IMR-90 (cell line): ENCODE results near the gene IL12RB2. TPM values are rescaled to one million over a fixed set of nuclear protein-coding genes. Genes with fewer than 3 reads are reported as not detected.

ENCODE experiments used
- ATAC-seq: fragments of 200-7000 bp; cut with Tn5 transposase; 2 replicates; pipeline ENCODE4 v1.9.1; 2020; ENCODE audit warnings: low read depth, mild to moderate bottlenecking, moderate library complexity
- BruUV-seq: library from RNA; stranded (reverse); fragments of 400-500 nt; replicated peaks from 2 replicates; lab custom pipeline; 2021; lab: Mats Ljungman, UMichigan
- CTCF ChIA-PET: fragments of 300-600 bp; formaldehyde crosslinking; extraction: SDS; loops from one replicate; lab custom pipeline; 2021; ENCODE audit warnings: antibody characterized with exemption; lab: Yijun Ruan, JAX
- POLR2A ChIA-PET: fragments of 300-600 bp; sonication (Branson Sonifier 250); formaldehyde crosslinking; loops from one replicate; lab custom pipeline; 2022; ENCODE audit warnings: antibody characterized with exemption; ENCODE audit not compliant: unreplicated experiment; lab: Charles Lee
- DNase-seq: peaks from one replicate; pipeline ENCODE4 v3.0.0; 2013
- H2AFZ ChIP-seq: replicated peaks from 2 replicates; pipeline ENCODE3; 2013; ENCODE audit warnings: low read length, mild to moderate bottlenecking; ENCODE audit not compliant: poor library complexity
- H2AK5ac ChIP-seq: 2 replicates; pipeline ENCODE4 v1.6.1; 2013; ENCODE audit warnings: low read depth, low read length, inconsistent platforms
- H2AK9ac ChIP-seq: replicated peaks from 2 replicates; pipeline ENCODE3; 2013; ENCODE audit warnings: mild to moderate bottlenecking, low read depth, low read length, moderate library complexity; ENCODE audit not compliant: poor library complexity
- H2BK120ac ChIP-seq: 2 replicates; pipeline ENCODE4 v1.6.1; 2013; ENCODE audit warnings: low read depth, low read length, inconsistent platforms
- H2BK15ac ChIP-seq: 3 replicates; pipeline ENCODE4 v1.6.1; 2013; ENCODE audit warnings: low read depth, low read length, inconsistent platforms
- H2BK20ac ChIP-seq: 2 replicates; pipeline ENCODE4 v1.6.1; 2013; ENCODE audit warnings: low read depth, mild to moderate bottlenecking, inconsistent platforms, low read length, moderate library complexity
- H2BK5ac ChIP-seq: 2 replicates; pipeline ENCODE4 v1.6.1; 2013; ENCODE audit warnings: mild to moderate bottlenecking, low read depth, low read length, inconsistent platforms; ENCODE audit not compliant: poor library complexity, severe bottlenecking
- H3K14ac ChIP-seq: replicated peaks from 2 replicates; pipeline ENCODE4 v1.6.1; 2013; ENCODE audit warnings: low read depth, low read length, inconsistent platforms
- H3K18ac ChIP-seq: 2 replicates; pipeline ENCODE4 v1.6.1; 2013; ENCODE audit warnings: low read depth, low read length, control low read depth
- H3K23ac ChIP-seq: 2 replicates; pipeline ENCODE4 v1.6.1; 2013; ENCODE audit warnings: low read depth, low read length, inconsistent platforms
- H3K27ac ChIP-seq: 2 replicates; pipeline ENCODE4 v1.5.1; 2013; ENCODE audit warnings: mild to moderate bottlenecking, control low read depth, low read length; ENCODE audit not compliant: insufficient read depth
- H3K27me3 ChIP-seq: 2 replicates; pipeline ENCODE4 v1.6.1; 2013; ENCODE audit warnings: low read length; ENCODE audit not compliant: control insufficient read depth, insufficient read depth
- H3K36me3 ChIP-seq: 2 replicates; pipeline ENCODE4 v1.6.1; 2013; ENCODE audit warnings: low read length, mixed read lengths; ENCODE audit not compliant: control insufficient read depth, insufficient read depth
- H3K4ac ChIP-seq: 2 replicates; pipeline ENCODE4 v1.6.1; 2013; ENCODE audit warnings: low read depth, low read length, inconsistent platforms
- H3K4me1 ChIP-seq: 2 replicates; pipeline ENCODE4 v1.6.1; 2013; ENCODE audit warnings: low read length, mixed read lengths; ENCODE audit not compliant: control insufficient read depth, insufficient read depth
- H3K4me2 ChIP-seq: 2 replicates; pipeline ENCODE4 v1.6.1; 2013; ENCODE audit warnings: low read depth, mild to moderate bottlenecking, control low read depth, low read length, moderate library complexity
- H3K4me3 ChIP-seq: 2 replicates; pipeline ENCODE4 v1.5.1; 2013; ENCODE audit warnings: low read depth, mild to moderate bottlenecking, control low read depth, low read length, moderate library complexity; ENCODE audit not compliant: insufficient read depth
- H3K56ac ChIP-seq: 2 replicates; pipeline ENCODE4 v1.6.1; 2013; ENCODE audit warnings: low read length, inconsistent platforms; ENCODE audit not compliant: insufficient read depth; ENCODE audit errors: extremely low read depth
- H3K79me1 ChIP-seq, 2 experiments: 2 replicates each; pipeline ENCODE4 v1.6.1; 2013; ENCODE audit warnings: low read length in 2 of 2, inconsistent platforms in 1 of 2, low read depth in 1 of 2
- H3K9ac ChIP-seq: 2 replicates; pipeline ENCODE4 v1.6.1; 2013; ENCODE audit warnings: low read depth, low read length, control low read depth
- H3K9me1 ChIP-seq: 2 replicates; pipeline ENCODE4 v1.6.1; 2013; ENCODE audit warnings: low read length, inconsistent platforms; ENCODE audit not compliant: insufficient read depth
- H3K9me3 ChIP-seq: 2 replicates; pipeline ENCODE4 v1.6.1; 2013; ENCODE audit warnings: low read length; ENCODE audit not compliant: control insufficient read depth, insufficient read depth
- H4K20me1 ChIP-seq: 2 replicates; pipeline ENCODE4 v1.6.1; 2013; ENCODE audit warnings: low read length, inconsistent platforms; ENCODE audit not compliant: insufficient read depth
- H4K5ac ChIP-seq: 2 replicates; pipeline ENCODE4 v1.6.1; 2013; ENCODE audit warnings: mild to moderate bottlenecking, low read depth, low read length, control low read depth
- H4K8ac ChIP-seq, 2 experiments: 2 replicates each; pipeline ENCODE4 v1.6.1; 2013; ENCODE audit warnings: low read depth in 2 of 2, low read length in 2 of 2, control low read depth in 1 of 2, inconsistent platforms in 1 of 2
- H4K91ac ChIP-seq: 2 replicates; pipeline ENCODE4 v1.6.1; 2013; ENCODE audit warnings: low read depth, low read length, inconsistent platforms; ENCODE audit not compliant: insufficient read depth
- BHLHE40 ChIP-seq: fragments of 150-350 bp; IDR thresholded peaks from 2 replicates; pipeline ENCODE4 v1.6.1; 2016; ENCODE audit warnings: mild to moderate bottlenecking, low read depth, low read length
- CEBPB ChIP-seq: IDR thresholded peaks from 2 replicates; pipeline ENCODE4 v1.6.1; 2012; ENCODE audit warnings: low read depth, low read length, improper control_type of control experiment
- CHD1 ChIP-seq: IDR thresholded peaks from 2 replicates; pipeline ENCODE4 v1.6.1; 2012; ENCODE audit warnings: low read depth, low read length, improper control_type of control experiment
- CTCF ChIP-seq: conservative IDR thresholded peaks from 2 replicates; pipeline ENCODE4 v1.5.1; 2012; ENCODE audit warnings: mild to moderate bottlenecking, low read depth, low read length, improper control_type of control experiment
- RAD21 ChIP-seq: IDR thresholded peaks from 2 replicates; pipeline ENCODE4 v1.6.1; 2012; ENCODE audit warnings: low read length, improper control_type of control experiment
- RFX5 ChIP-seq: IDR thresholded peaks from 2 replicates; pipeline ENCODE4 v1.8.0; 2012; ENCODE audit warnings: low read depth, mild to moderate bottlenecking, low read length, moderate library complexity
- SMC3 ChIP-seq: fragments of 150-350 bp; IDR thresholded peaks from 2 replicates; pipeline ENCODE4 v1.6.1; 2016; ENCODE audit warnings: low read depth, mild to moderate bottlenecking, antibody characterized with exemption, low read length, moderate library complexity
- USF2 ChIP-seq: fragments of 150-350 bp; IDR thresholded peaks from 2 replicates; pipeline ENCODE4 v1.6.1; 2017; ENCODE audit warnings: mild to moderate bottlenecking, antibody characterized with exemption, low read length, low read depth
- WGBS, 2 experiments: methylation state at CpG; one replicate each; pipeline versions ENCODE4 v1.1.5 to v1.1.7; 2013; ENCODE audit warnings: missing lambda C conversion rate in 2 of 2; ENCODE audit not compliant: insufficient read length in 1 of 2; ENCODE audit errors: extremely low coverage in 2 of 2; 5-methylcytosine and 5-hydroxymethylcytosine counted together
- dilution Hi-C: fragments of 300-500 bp; cut with HindIII; formaldehyde crosslinking; loops from one replicate; pipeline ENCODE4 v1.14.3; 2018; ENCODE audit warnings: low sequenced_read_pairs; ENCODE audit not compliant: unreplicated experiment
- in situ Hi-C: fragments of 300-500 bp; cut with MboI; formaldehyde crosslinking; loops from 3 replicates; pipeline ENCODE4 v1.14.3; 2019; ENCODE audit warnings: low sequenced_read_pairs, inconsistent platforms, mixed read lengths
- intact Hi-C: fragments of 100-400 bp; cut with micrococcal nuclease; formaldehyde crosslinking; loops from 2 replicates; pipeline ENCODE4 v1.10.0; 2022
- polyA plus RNA-seq, 3 experiments: library from polyadenylated mRNA; depleted of rRNA; stranded (reverse); fragments of >200 nt; gene quantifications; 2 replicates each; pipeline ENCODE4 v1.2.3, GENCODE V29; 2012; ENCODE audit warnings: low replicate concordance in 1 of 3
- total RNA-seq: library from RNA; depleted of rRNA; stranded (reverse); fragments of >200 nt; gene quantifications from 2 replicates; pipeline ENCODE4 v1.2.3, GENCODE V29; 2012

Gene IL12RB2
- total and polyA plus RNA-seq, 2 of the 4 experiments (the other 2 are of a cell fraction), result not detected

GRCh38 chr1:67393737-67394136 is 86.1 kb downstream of the IL12RB2 start:
- Histone ChIP-seq H3K23ac (no peak overlapping the region), H3K9ac (no peak overlapping the region), H3K27me3 (no peaks in the 10 kb centered on the region), H2AK9ac (no peak overlapping the region), H2BK20ac (no peak overlapping the region), H3K4me2 (no peak overlapping the region), H4K8ac (no peak overlapping the region), H3K79me1 (no peaks in the 10 kb centered on the region), H4K20me1 (no peaks in the 10 kb centered on the region), H4K91ac (no peak overlapping the region), H3K36me3 (no peaks in the 10 kb centered on the region; the same call in 1 of the 2 replicates), H3K14ac (no peak overlapping the region), H3K9me3 (no peaks in the 10 kb centered on the region), H2BK15ac (no peak overlapping the region), H2AK5ac (no peak overlapping the region), H3K27ac (no peak overlapping the region), H3K4me1 (peaks cover 1% of the 10 kb centered on the region; the same call in 1 of the 2 replicates), H2BK5ac (no peak overlapping the region), H3K56ac (no peak overlapping the region), H2AFZ (no peak overlapping the region), H4K5ac (no peak overlapping the region), H3K18ac (no peak overlapping the region), H2BK120ac (no peak overlapping the region), H3K4ac (no peak overlapping the region), H3K9me1 (peaks cover 3% of the 10 kb centered on the region; the same call in 1 of the 2 replicates), H3K4me3 (no peak overlapping the region)
- dilution Hi-C loops, result no loop called here
- BruUV-seq, result no TSS peak
- TF ChIP-seq CEBPB, result no peak
- no peak for TF ChIP-seq USF2
- TF ChIP-seq RFX5, result no peak
- no peak for TF ChIP-seq BHLHE40
- TF ChIP-seq SMC3, result no peak
- TF ChIP-seq CTCF, result no peak
- TF ChIP-seq CHD1, result no peak
- TF ChIP-seq RAD21, result no peak
- 67% methylated on average over 1 of the region's 3 CpGs; no CpG with 5 or more reads in 1 of the 2 experiments for WGBS, 2 experiments
- POLR2A ChIA-PET, result no interaction called here
- DNase-seq (no peak), ATAC-seq (no peak)
- in situ Hi-C loops, result no loop called here
- intact Hi-C loops, result no loop called here
- CTCF ChIA-PET, result no interaction called here
